Endothelial cell of hepatic sinusoid (primary cell): ENCODE data around the gene GRK3.
"Not testable (repeated sequence)": the region's sequence is repeated elsewhere in the genome, so short reads cannot be mapped to it uniquely, and the experiment has no call there.

Experiments
- in situ Hi-C: cut with HindIII; loops from 2 replicates; pipeline ENCODE4 v1.10.0; 2017; ENCODE audit warnings: low sequenced_read_pairs

GRK3 gene

GRCh38 chr22:25692397-25693267, 128.2 kb downstream of the GRK3 start:
- in situ Hi-C loops = no loop called here

GRCh38 chr22:25693268-25693565, 128.7 kb downstream of the GRK3 start:
- in situ Hi-C loops = no loop called here

DNA sequence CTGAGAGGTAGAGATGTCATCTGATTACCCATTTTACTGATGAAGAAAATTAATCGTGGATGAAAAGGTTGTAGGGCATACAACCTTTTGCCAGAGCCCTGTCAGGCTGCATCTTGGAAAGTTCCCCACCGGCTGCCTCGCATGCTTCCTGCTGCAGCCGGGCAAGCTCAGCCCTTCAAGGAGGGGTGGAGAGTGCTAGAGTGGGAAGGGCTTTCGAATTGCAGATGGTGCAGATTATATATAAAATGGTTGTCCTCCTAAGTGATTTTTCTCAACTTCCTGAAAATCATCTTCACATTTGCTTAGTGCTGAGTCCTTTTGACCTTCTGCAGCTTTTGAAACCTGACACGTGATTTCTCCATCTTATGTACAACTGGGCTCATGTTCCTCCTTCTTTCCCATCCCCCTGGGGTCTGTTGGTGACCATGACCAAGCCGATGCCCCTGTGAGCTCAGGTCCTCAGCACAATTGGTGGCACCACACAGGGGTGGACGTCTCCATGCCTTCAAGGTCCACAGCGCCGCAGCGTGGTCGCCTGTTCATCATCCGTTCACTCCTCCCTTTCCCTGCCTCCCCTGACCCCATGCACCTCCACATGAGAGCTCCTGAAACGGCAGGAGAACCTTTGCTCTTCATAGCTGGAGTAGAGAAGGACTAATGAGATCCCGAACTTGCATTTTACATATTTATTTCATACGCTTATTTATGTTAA, 129.9 kb downstream of the GRK3 start:
- in situ Hi-C loops = no loop called here

DNA sequence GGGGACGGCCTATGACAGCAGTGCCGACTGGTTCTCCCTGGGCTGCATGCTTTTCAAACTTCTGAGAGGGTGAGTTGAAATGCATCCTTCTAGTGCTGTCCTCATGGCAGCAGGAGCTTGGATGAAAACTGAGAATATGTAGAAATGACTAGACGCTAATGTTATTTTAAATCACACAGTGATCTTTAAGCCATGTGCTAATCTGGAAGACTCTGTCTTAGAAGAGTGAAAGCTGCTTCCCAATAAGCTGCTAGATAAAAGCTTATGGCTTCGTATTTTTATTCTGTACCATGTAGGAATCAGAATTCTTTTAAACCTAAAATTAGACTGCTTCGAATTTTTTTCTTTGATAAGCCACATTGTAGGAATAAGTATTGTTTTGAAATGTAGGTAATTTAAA, 130.7 kb downstream of the GRK3 start:
- in situ Hi-C loops = no loop called here

- in situ Hi-C loops = no loop called here
Observed at GRCh38 chr22:25696763-25697162, 132.3 kb downstream of the GRK3 start.

GRCh38 chr22:25697181-25697664, 132.7 kb downstream of the GRK3 start:
- in situ Hi-C loops = no loop called here

DNA sequence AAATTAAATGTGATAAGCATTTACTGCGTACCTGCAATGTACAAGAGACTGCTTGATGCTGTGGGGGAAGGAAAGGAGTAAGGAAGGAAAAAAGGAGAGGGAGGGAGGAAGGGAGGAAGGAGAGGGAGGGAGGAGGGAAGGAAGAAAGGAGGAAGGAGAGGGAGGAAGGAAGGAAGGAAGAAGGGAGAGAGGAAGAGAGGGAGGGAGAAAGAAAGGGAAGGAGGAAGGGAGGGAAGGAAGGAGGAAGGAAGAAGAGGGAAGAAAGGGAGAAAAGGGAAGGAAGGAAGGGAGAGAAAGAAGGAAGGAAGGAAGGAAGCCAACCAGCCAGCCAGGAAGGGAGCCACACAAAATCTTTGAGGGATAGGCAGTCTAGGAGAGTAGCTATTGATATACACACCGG, 133.5 kb downstream of the GRK3 start:
- in situ Hi-C loops = no loop called here

GRCh38 chr22:25698461-25698860, 134.0 kb downstream of the GRK3 start:
- in situ Hi-C loops = no loop called here

GRCh38 chr22:25698978-25699377, 134.5 kb downstream of the GRK3 start:
- in situ Hi-C loops = no loop called here

DNA sequence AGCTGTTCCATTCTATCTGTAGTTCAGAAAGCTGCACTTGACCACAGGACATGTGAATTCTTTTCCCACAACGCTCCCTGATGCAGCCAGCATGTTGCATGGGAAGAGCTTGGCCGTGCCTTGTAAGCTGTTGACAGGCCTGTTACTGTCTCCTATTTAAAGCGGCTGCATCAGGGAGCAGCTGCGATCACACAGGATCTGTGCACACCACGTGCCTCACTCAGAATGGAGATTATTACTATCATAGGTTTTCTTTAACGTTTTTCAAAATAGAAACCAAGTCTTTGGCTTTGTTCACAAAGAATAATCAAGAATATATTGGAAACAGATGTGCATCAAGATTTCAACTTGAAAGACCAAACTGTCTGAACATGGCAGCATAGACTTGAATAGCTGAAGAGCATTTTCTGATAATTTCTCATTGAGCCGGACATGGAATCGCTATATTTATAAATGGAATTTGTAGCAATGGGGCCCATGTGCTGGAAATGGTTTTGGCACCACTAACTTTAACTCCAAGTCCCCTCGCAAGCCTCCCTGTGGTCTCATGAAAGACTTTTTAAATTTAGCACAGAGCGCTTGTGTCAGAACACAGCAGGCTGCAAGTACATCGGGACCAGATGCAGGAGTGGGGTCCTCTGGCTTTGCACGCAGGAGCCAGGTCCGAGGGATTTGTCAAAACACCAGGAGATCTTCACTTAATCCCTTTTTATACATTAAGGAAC, 136.7 kb downstream of the GRK3 start:
- in situ Hi-C loops = no loop called here

DNA sequence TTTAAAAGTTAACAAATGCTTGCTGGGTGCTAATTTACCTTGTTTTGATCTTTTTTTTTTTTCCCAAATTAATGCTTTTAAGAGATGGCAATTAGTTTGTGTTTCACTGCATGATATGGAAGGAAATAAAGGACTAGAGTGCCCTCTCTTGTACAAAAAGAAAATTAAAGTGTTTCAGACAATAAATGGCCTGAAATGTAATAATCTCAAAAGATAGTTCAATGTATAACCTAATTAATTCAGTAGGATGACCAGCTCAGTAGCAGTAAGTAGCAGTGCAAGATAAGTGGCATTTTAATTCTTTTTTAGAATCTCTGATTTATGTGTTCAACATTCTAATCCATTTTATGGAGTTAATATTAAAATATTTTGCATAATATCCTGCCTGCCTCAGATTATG, 137.6 kb downstream of the GRK3 start:
- in situ Hi-C loops = no loop called here

DNA sequence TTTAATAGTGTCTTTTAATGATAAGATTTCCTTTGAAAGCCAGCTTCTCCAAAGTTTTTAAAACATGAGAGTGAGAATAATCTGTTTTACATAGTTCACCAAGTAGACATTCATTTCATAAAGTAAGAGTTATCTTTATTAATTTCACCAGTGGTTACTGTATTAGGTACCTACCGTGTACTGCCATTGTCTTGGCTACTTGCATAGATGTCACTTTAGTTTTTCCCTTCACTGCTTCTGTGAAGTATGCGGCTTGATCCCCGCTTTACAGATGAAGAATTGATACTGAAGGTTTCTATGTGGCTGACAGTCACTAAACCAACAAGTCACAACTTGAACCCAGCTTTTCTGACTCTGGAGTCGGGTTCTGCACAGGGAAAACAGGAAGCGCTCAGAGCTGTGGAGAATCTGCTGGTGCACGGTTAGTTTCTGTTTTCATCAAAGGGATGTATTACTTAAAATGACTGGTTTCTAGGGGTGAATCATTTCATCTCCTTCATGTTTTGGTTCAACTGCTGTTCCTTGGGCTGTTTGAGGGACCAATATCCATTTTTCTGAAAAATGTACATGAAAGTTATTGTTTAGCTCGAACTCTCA, 138.2 kb downstream of the GRK3 start:
- in situ Hi-C loops = no loop called here

GRCh38 chr22:25704701-25705100, 140.2 kb downstream of the GRK3 start:
- in situ Hi-C loops = no loop called here

DNA sequence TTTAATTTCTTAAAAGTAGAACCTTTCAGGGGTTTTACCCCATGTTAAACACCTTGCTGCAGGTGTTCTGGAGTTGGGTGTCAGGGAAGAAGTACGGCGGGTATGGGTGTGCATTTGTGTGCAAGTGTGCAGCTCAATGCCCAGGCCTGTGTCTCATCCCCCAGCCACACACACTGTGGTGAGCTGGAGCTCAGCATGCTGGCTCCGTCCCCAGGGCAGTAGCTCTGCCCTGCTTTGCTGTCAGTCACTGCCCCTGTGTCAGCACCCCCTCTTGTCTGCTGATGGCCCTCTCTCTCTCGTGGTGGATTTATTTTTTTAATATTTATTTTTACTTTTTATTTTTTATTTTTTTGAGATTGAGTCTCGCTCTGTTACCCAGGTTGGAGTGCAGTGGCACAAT, 141.7 kb downstream of the GRK3 start:
- in situ Hi-C loops = no loop called here

DNA sequence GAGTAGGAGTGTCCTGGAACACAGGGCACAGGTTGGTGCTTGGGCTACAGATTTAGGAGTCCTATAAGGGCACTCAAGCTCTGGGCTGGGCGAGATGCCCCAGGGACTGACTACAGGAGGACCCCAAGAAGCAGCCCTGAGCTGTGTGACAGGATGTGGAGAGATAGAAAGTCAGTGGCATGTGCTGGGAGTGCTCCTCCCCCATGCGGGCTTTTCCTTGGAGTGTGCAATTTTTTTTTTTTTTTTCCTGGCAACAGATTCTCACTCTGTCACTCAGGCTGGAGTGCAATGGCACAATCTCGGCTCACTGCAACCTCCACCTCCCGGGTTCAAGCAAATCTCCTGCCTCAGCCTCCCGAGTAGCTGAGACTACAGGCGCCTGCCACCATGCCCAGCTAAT, 144.0 kb downstream of the GRK3 start:
- in situ Hi-C loops = not testable (repeated sequence)

GRCh38 chr22:25709758-25710157, 145.3 kb downstream of the GRK3 start:
- in situ Hi-C loops = loop anchor here (5.0 kb wide), 2 partner anchors 47 to 63 kb away; no protein-coding TSS in a partner anchor

DNA sequence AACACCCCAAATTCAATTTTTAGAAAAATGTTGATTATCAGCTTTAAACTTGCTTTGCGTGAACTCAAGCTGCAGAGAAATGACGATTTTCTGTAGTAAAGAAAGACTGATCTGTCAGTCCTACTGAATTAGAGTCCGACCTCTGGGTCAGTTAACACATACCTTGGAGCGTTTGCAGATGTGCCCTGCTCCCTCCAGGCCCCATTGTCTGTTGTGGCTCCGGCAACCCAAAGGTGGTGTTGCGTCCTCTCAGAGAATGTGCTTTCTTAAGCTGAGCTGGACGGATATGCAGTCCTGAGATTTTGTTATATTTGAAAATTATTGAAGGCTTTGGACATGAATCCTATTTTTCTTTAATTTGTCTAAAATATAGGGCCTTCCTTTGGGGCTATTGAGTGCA, 146.0 kb downstream of the GRK3 start:
- in situ Hi-C loops = loop anchor here (5.0 kb wide), 2 partner anchors 48 to 62 kb away; no protein-coding TSS in a partner anchor

- in situ Hi-C loops = loop anchor here (5.0 kb wide), 2 partner anchors 49 to 61 kb away; no protein-coding TSS in a partner anchor
Observed at GRCh38 chr22:25711491-25711890, 147.0 kb downstream of the GRK3 start.

DNA sequence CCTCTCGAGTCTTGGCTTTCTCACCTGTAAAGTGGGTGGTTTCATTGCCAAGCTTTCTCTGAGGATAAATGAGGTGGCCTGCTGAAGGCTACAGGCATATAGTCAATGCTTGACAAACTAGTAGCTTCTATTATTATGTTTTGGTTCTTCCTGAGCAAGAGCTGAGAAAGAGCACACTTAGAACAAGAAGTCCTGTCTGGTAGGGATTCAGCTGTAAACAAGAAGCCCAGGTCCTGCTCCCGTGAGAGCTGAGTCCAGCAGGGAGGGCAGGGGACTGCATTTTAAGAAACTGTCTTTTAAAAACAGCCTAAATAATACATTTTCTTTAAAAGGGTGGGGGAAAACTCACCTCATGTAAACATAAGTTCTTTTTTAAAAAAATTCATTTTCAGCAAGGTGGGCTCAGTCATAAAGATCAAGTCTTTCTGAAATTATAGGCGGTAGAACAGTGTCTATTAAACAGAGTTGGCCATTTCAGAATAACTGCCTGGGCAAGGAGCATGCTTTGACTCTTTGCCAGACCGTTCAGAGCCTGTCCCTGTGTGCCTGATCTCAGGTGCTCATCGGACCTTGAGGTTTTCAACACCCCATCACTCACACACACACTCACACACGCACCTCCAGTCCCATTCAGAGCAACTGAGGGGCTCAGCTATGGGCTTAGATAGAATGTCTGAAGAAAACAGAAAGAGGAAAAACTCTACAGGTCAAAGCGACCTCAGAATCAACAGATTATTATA, 148.4 kb downstream of the GRK3 start:
- in situ Hi-C loops = loop anchor here (5.0 kb wide), 2 partner anchors 51 to 59 kb away; no protein-coding TSS in a partner anchor

DNA sequence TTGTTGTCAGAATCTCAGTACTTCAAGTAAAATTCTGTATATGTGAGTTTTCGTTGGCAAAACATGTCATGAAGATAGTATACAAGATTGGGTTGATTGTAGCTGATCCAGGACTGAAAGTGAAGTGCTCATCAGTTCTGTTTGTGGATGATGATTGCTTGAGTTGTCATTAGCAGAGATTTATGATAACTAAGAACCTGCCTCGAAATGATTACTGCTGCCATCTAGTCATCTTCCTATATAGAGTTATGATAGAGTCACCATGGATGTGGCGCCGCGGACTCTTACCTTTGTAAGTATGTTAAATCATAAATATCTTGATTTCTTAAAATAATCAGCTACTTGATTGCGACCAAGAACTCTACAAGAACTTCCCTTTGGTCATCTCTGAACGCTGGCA, 149.6 kb downstream of the GRK3 start:
- in situ Hi-C loops = loop anchor here (5.0 kb wide), 2 partner anchors 52 to 58 kb away; no protein-coding TSS in a partner anchor
